Fibroblast of pulmonary artery (primary cell): ENCODE measurements around the gene ADGRL3.
A peak's percentile ranks its signal among the peaks of the same experiment; 100 is the strongest.
"Not testable (repeated sequence)": the region's sequence is repeated elsewhere in the genome, so short reads cannot be mapped to it uniquely, and the experiment has no call there.

ENCODE experiments used
- DNase-seq: peaks from one replicate; pipeline ENCODE4 v3.0.0-alpha.2; 2010; ENCODE audit warnings: low read depth
- H3K4me3 ChIP-seq: replicated peaks from 2 replicates; pipeline ENCODE4 v1.5.1; 2011; ENCODE audit warnings: low read depth, mild to moderate bottlenecking, control low read depth, low read length, moderate library complexity
- TF ChIP-seq, protein P1 (sequence below): IDR thresholded peaks from 2 replicates; pipeline ENCODE4 v1.5.1; 2011; ENCODE audit warnings: mild to moderate bottlenecking, control low read depth, low read length, inconsistent platforms; ENCODE audit errors: missing control alignments

Gene ADGRL3

DNA sequence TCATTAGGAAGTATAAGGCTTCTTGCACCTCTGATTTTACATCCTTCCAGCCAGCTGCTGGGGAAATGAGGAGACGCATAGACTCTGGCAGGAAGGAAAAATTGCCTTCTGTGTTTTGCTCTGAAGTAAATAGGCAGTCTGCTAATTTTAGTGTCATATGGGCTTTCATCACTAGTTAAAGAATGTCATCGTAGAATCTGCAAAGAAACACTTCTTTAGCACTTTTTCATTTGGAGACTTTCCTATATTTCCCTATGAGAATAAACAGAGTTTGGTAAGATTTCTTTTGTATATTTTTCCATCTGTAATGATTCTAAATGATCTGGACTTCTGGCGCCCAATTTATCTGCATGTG lies 3.3 kb downstream of the ADGRL3 start:
- TF ChIP-seq, protein P1, sequence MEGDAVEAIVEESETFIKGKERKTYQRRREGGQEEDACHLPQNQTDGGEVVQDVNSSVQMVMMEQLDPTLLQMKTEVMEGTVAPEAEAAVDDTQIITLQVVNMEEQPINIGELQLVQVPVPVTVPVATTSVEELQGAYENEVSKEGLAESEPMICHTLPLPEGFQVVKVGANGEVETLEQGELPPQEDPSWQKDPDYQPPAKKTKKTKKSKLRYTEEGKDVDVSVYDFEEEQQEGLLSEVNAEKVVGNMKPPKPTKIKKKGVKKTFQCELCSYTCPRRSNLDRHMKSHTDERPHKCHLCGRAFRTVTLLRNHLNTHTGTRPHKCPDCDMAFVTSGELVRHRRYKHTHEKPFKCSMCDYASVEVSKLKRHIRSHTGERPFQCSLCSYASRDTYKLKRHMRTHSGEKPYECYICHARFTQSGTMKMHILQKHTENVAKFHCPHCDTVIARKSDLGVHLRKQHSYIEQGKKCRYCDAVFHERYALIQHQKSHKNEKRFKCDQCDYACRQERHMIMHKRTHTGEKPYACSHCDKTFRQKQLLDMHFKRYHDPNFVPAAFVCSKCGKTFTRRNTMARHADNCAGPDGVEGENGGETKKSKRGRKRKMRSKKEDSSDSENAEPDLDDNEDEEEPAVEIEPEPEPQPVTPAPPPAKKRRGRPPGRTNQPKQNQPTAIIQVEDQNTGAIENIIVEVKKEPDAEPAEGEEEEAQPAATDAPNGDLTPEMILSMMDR, result no peak
- peak overlapping the region; percentile 62 for H3K4me3 ChIP-seq
- DNase-seq, result no peak

DNA sequence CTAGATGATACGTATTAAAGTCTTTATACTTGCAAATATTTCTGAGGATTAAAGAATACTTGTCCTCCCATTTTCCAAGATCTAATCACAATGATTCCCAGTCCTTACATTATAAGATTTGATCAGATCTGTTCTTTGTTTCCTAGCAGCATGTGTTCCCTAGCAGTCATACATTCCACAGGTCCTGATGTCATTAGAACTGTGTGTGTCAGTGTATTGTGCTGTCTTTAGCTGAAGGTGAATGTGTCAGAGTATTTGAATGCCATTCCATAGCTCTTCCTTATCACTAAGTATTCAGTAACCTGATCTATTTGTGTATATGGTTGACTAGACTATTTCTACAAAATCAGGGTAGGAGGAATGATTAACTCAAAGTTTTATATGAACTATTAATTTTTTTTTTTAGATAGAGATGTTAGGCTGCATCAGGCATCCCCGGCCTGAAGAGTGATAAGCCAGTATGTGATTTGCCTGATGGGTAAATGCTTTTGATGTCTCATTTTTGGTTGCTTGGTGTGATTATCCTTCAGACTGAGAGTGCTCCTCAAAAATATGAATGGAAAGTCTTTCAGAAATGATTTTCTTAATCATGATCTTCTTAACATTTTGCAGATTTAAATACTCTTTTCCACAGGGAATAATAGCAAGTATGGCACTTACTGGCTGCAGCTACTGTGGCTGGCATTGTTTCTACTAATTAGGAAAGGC lies 4.4 kb downstream of the ADGRL3 start:
- H3K4me3 ChIP-seq, result no peak overlapping the region
- TF ChIP-seq, protein P1, result no peak
- peak; percentile 58 for DNase-seq

DNA sequence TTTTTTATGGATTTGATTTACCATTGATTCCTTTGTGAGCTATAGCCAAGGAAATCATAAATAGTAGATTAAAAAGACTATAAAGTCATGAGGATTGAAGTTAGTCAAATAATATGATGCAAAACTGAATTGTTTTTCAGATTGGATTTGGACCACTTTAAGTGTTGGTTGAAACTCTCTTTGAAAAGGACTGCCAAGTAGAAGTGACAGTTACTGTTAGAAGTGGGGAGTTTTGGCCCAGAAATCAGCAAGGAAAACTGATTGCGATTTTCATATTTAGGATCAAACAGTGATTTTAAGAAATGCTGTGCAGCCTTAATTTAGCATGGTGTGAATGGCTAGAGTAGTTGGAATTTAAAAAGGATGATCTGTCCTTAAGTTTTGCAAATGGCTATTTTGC lies 4.9 kb downstream of the ADGRL3 start:
- no peak overlapping the region for H3K4me3 ChIP-seq
- DNase-seq, result no peak
- TF ChIP-seq, protein P1, result no peak

DNA sequence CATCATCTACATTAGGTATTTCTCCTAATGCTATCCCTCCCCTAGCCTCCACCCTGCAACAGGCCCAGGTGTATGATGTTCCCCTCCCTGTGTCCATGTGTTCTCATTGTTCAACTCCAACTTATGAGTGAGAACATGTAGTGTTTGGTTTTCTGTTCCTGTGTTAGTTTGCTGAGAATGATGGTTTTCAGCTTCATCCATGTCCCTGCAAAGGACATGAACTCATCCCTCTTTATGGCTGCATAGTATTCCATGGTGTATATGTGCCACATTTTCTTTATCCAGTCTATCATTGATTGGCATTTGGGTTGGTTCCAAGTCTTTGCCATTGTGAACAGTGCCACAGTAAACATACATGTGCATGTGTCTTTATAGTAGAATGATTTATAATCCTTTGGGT lies 7.0 kb downstream of the ADGRL3 start:
- H3K4me3 ChIP-seq, DNase-seq: not testable (repeated sequence)

DNA sequence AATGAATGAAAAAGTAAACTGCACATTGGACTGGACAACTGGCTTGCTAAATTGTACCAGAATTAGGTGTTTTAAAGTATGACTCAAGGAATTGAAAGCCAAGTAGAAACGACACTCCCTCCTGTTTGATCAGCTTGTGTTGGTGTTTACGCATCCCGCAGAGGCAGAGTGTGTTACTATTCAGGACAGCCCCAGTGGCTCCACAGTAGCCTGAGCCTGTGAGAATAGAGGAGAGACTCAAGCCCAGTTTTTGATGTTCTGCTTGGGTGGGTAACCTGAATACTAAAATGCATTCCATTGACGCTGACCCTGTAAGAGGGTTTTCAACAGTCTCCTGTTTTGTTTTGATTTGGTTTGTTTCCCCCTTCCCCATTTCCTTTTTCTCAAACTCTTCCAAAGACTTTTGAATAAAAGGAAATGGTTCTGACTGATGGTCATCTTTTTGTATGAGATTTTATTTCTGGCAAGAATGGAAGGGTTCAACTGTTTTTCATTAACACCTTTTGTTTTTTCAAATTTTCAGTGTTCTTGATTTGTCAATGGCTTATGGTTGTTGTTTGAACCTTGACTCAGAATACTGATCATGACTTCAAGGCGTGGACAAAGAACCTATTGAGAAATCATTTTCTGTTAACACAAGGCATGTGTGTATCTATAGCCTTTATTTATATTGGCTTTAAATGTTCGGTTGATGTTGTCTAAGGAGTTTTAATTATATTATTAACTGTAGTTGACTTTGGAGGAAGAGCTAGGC lies 10.2 kb downstream of the ADGRL3 start:
- no peak overlapping the region for H3K4me3 ChIP-seq
- TF ChIP-seq, protein P1, result no peak

DNA sequence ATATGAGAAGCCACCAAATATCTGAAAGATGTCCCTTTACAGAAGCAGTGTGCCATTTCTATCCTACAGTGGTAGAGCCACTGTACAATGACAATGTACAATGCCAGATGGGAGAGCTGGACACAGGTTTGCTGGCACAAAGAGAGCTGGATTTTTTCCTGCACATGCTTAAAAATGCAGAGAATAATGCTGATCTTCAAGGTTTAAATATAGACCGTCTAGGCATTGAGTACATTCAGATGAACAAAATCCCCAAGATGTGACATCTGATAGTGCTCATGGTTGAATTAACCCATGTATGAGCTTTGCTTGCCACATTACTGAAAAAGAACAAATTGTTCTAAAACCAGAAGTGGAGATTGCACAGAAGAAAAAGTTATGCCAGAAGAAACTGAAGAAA lies 11.7 kb downstream of the ADGRL3 start:
- TF ChIP-seq, protein P1, result no peak
- no peak for DNase-seq
- H3K4me3 ChIP-seq, result no peak overlapping the region

More for the DNA sequence above, 10.2 kb downstream of the ADGRL3 start:
- no peak for DNase-seq

DNA sequence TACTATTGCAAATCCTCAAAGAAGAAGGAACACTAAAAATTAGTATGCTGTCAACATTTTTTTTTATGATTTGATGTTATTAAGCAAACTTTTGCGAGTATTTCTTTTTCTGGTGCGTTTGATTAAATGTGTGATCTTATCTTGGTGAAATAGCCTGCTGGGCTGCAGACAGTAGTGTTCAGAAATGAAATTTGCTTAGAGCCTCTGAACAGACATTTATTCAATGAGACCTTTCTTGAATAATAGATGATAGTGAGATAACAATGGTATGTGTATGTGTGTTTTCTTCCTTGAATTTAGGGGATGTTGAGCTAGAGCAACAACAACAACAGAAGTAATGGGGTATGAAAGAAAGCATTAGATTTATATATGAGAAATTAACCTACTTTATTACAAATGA lies 12.7 kb downstream of the ADGRL3 start:
- DNase-seq, result no peak
- TF ChIP-seq, protein P1, result no peak
- no peak overlapping the region for H3K4me3 ChIP-seq
